ENCODE data around the gene CMIP.

Gene CMIP

GRCh38 chr16:81585785-81586184 is 141.2 kb downstream of the CMIP start:
- no peak for DNase-seq (ENCODE audit: low read depth in 2 of 2)

GRCh38 chr16:81586417-81586816 is 141.8 kb downstream of the CMIP start:
- no peak for DNase-seq (ENCODE audit: low read depth in 2 of 2)

- DNase-seq (ENCODE audit: low read depth in 2 of 2), result no peak
These were observed 142.5 kb downstream of the CMIP start for GRCh38 chr16:81586977-81587625.

GRCh38 chr16:81587626-81588160 is 143.1 kb downstream of the CMIP start:
- DNase-seq (ENCODE audit: low read depth in 2 of 2), result no peak

GRCh38 chr16:81588326-81589081 is 143.9 kb downstream of the CMIP start:
- no peak for DNase-seq (ENCODE audit: low read depth in 2 of 2)

GRCh38 chr16:81589975-81590650 is 145.5 kb downstream of the CMIP start:
- no peak for DNase-seq (ENCODE audit: low read depth in 2 of 2)

GRCh38 chr16:81590714-81591544 is 146.3 kb downstream of the CMIP start:
- no peak for DNase-seq (ENCODE audit: low read depth in 2 of 2)

GRCh38 chr16:81591545-81591870 is 146.9 kb downstream of the CMIP start:
- no peak for DNase-seq (ENCODE audit: low read depth in 2 of 2)

GRCh38 chr16:81592353-81592866 is 147.8 kb downstream of the CMIP start:
- no peak for DNase-seq (ENCODE audit: low read depth in 2 of 2)

- DNase-seq (ENCODE audit: low read depth in 2 of 2), result no peak
These were observed 148.9 kb downstream of the CMIP start for GRCh38 chr16:81593481-81593880.

- no peak for DNase-seq (ENCODE audit: low read depth in 2 of 2)
These were observed 151.2 kb downstream of the CMIP start for GRCh38 chr16:81595629-81596292.

GRCh38 chr16:81597079-81597658 is 152.6 kb downstream of the CMIP start:
- DNase-seq (ENCODE audit: low read depth in 2 of 2), result no peak

GRCh38 chr16:81598083-81598482 is 153.5 kb downstream of the CMIP start:
- no peak for DNase-seq (ENCODE audit: low read depth in 2 of 2)

- DNase-seq (ENCODE audit: low read depth in 2 of 2), result no peak
These were observed 154.6 kb downstream of the CMIP start for GRCh38 chr16:81599034-81599744.

GRCh38 chr16:81600275-81600674 is 155.7 kb downstream of the CMIP start:
- no peak for DNase-seq (ENCODE audit: low read depth in 2 of 2)

GRCh38 chr16:81601008-81601428 is 156.4 kb downstream of the CMIP start:
- no peak for DNase-seq (ENCODE audit: low read depth in 2 of 2)

GRCh38 chr16:81601601-81602255 is 157.1 kb downstream of the CMIP start:
- no peak for DNase-seq (ENCODE audit: low read depth in 2 of 2)

- no peak for DNase-seq (ENCODE audit: low read depth in 2 of 2)
These were observed 157.7 kb downstream of the CMIP start for GRCh38 chr16:81602256-81602776.

- no peak for DNase-seq (ENCODE audit: low read depth in 2 of 2)
These were observed 158.2 kb downstream of the CMIP start for GRCh38 chr16:81602792-81603191.
